GM12891 (cell line): ENCODE data around the gene PRDM16.

Source experiments
- POLR2A ChIP-seq: IDR thresholded peaks from 2 replicates; pipeline ENCODE4 v1.6.1; 2011; ENCODE audit warnings: low read depth, low read length, control low read depth
- POLR2AphosphoS5 ChIP-seq: IDR thresholded peaks from 2 replicates; pipeline ENCODE4 v1.6.1; 2011; ENCODE audit warnings: low read depth, low read length, control low read depth
- TAF1 ChIP-seq: IDR thresholded peaks from 2 replicates; pipeline ENCODE4 v1.6.1; 2011; ENCODE audit warnings: low read depth, low read length, control low read depth

- TF ChIP-seq POLR2A (no peak), POLR2AphosphoS5 (no peak), TAF1 (no peak)
Measured at GRCh38 chr1:3076363-3076740, 7.3 kb downstream of the PRDM16 start.
